ENCODE measurements around the gene MYCBPAP.

The MYCBPAP gene

GRCh38 chr17:50517504-50518383 lies 9.5 kb downstream of the MYCBPAP start:
- DNase-seq (ENCODE audit: low read depth, low spot score) = no peak

GRCh38 chr17:50518384-50519023 lies 10.3 kb downstream of the MYCBPAP start:
- DNase-seq (ENCODE audit: low read depth, low spot score) = no peak

GRCh38 chr17:50519141-50519834 lies 11.0 kb downstream of the MYCBPAP start:
- DNase-seq (ENCODE audit: low read depth, low spot score) = no peak

GRCh38 chr17:50520483-50520882 lies 12.2 kb downstream of the MYCBPAP start:
- no peak for DNase-seq (ENCODE audit: low read depth, low spot score)

- no peak for DNase-seq (ENCODE audit: low read depth, low spot score)
These were observed 13.3 kb downstream of the MYCBPAP start for GRCh38 chr17:50521514-50521913.

GRCh38 chr17:50522766-50523165 lies 14.5 kb downstream of the MYCBPAP start:
- DNase-seq (ENCODE audit: low read depth, low spot score) = no peak

- DNase-seq (ENCODE audit: low read depth, low spot score) = no peak
These were observed 15.0 kb downstream of the MYCBPAP start for GRCh38 chr17:50523208-50523607.

GRCh38 chr17:50524838-50525237 lies 16.6 kb downstream of the MYCBPAP start:
- DNase-seq (ENCODE audit: low read depth, low spot score) = no peak

- DNase-seq (ENCODE audit: low read depth, low spot score) = no peak
These were observed 19.0 kb downstream of the MYCBPAP start for GRCh38 chr17:50527155-50527762.

GRCh38 chr17:50527949-50528474 lies 19.8 kb downstream of the MYCBPAP start:
- no peak for DNase-seq (ENCODE audit: low read depth, low spot score)

GRCh38 chr17:50529849-50530248 lies 21.6 kb downstream of the MYCBPAP start:
- DNase-seq (ENCODE audit: low read depth, low spot score) = no peak

GRCh38 chr17:50531428-50532025 lies 23.3 kb downstream of the MYCBPAP start:
- no peak for DNase-seq (ENCODE audit: low read depth, low spot score)

GRCh38 chr17:50532452-50533024 lies 24.3 kb downstream of the MYCBPAP start, which contains the start of gene EPN3:
Gene EPN3 (plus strand): TSS chr17:50532735. CDS start chr17:50536557, 3,822 bp downstream.
- DNase-seq (ENCODE audit: low read depth, low spot score) = no peak

GRCh38 chr17:50533185-50533584 lies 24.9 kb downstream of the MYCBPAP start:
- no peak for DNase-seq (ENCODE audit: low read depth, low spot score)

- DNase-seq (ENCODE audit: low read depth, low spot score) = no peak
These were observed 25.5 kb downstream of the MYCBPAP start for GRCh38 chr17:50533720-50534148.

GRCh38 chr17:50534222-50534978 lies 26.2 kb downstream of the MYCBPAP start:
- no peak for DNase-seq (ENCODE audit: low read depth, low spot score)

GRCh38 chr17:50534979-50535326 lies 26.7 kb downstream of the MYCBPAP start:
- no peak for DNase-seq (ENCODE audit: low read depth, low spot score)

- DNase-seq (ENCODE audit: low read depth, low spot score) = no peak
These were observed 27.2 kb downstream of the MYCBPAP start for GRCh38 chr17:50535407-50535806.

- no peak for DNase-seq (ENCODE audit: low read depth, low spot score)
These were observed 28.7 kb downstream of the MYCBPAP start for GRCh38 chr17:50536683-50537646.
